Muscle of leg (tissue), 11 donors: ENCODE data around the gene DSTN. TPM values are rescaled to one million over a fixed set of nuclear protein-coding genes. Genes with fewer than 3 reads are reported as not detected.

Experiments
- DNase-seq: peaks from one replicate; pipeline ENCODE4 v3.0.0; 2013
- H3K27ac ChIP-seq: one replicate; pipeline ENCODE4 v1.5.1; 2013; ENCODE audit warnings: mild to moderate bottlenecking, low read length, control low read depth
- H3K27me3 ChIP-seq: one replicate; pipeline ENCODE4 v1.6.1; 2013; ENCODE audit warnings: low read length; ENCODE audit not compliant: control insufficient read depth, insufficient read depth
- H3K36me3 ChIP-seq: one replicate; pipeline ENCODE4 v1.6.1; 2013; ENCODE audit warnings: low read length; ENCODE audit not compliant: control insufficient read depth, insufficient read depth
- H3K4me1 ChIP-seq: one replicate; pipeline ENCODE4 v1.6.1; 2013; ENCODE audit warnings: low read length; ENCODE audit not compliant: control insufficient read depth, insufficient read depth
- H3K4me3 ChIP-seq: one replicate; pipeline ENCODE4 v1.5.1; 2013; ENCODE audit warnings: low read length, control low read depth
- H3K9me3 ChIP-seq: replicated peaks from 2 replicates; pipeline ENCODE4 v1.6.1; 2013; ENCODE audit warnings: low read depth, low read length; ENCODE audit not compliant: control insufficient read depth
- WGBS: methylation state at CpG from one replicate; pipeline ENCODE4 v1.1.5; 2013; ENCODE audit warnings: missing lambda C conversion rate; ENCODE audit not compliant: insufficient coverage; 5-methylcytosine and 5-hydroxymethylcytosine counted together
- polyA plus RNA-seq, 8 donors: library from polyadenylated mRNA; unstranded; fragments of 120-200 nt; gene quantifications; one replicate each; pipeline versions ENCODE4 v1.2.1 to v1.2.3, GENCODE V29; 2013; ENCODE audit warnings: inconsistent platforms in 1 of 8, low replicate concordance in 1 of 8; ENCODE audit not compliant: insufficient read length in 8 of 8, insufficient read depth in 1 of 8
- total RNA-seq: library from RNA; stranded (reverse); fragments of 120-200 nt; gene quantifications from one replicate; pipeline ENCODE4 v1.2.4, GENCODE V29; 2013

The DSTN gene
- total and polyA plus RNA-seq, 9 donors = 145 to 256 (median 243) TPM

DNA sequence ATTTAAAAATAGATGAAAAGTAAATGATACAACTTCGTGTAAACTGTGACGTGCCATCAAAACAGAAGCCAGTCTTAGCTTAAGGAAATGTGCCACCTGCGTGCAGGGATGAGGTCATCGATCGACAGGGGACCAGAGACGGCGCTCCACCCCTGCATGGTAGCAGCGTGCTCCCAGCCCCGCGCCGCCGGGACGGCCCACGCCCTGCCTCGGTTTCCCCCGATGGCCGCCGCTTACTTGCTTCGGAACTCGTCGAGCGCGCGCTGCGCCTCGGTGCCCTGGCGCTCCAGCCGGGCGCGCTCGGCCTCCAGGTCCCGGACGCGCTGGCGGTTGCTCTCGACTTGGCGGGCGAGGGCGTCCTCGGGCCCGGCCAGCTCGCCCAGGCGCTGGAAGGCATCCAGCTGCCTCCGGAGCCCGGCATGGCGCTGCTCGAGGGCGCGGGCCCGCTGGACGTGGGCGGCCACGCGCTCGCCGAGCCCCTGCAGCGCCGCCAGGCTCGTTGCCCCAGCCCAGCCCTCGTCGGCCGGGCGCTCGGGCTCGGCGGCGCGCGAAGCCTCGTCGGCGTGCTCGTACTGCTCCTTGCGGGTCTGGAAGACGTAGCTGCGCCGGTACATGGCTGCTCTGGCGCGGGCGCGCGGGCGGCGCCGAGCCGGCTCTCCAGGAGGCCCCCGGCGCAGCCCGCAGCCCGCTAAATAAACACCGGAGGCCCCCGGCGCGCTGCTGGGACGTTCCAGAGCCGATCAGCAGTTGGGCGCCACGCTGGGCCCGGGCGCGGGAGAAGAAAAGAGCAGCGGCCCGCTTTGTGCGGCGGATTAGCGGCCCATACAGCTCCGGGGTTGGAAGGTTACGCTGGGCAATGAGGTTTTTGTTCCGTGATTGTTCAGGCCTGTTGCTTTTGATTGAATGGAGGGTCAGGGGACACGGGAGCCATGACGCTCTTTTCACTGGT lies 38.9 kb upstream of the DSTN start, which contains the start of gene BFSP1:
BFSP1 (minus strand) TSS at position 664 of the 949 bp plus-strand sequence; CDS start at position 614, 50 bp downstream.
- peak within 1 kb of the TSS; percentile 55 for H3K4me3 ChIP-seq
- H3K9me3 ChIP-seq = no peaks in the 10 kb centered on the region
- no peaks in the 10 kb centered on the region for H3K27me3 ChIP-seq
- H3K4me1 ChIP-seq = peaks cover 7% of the 10 kb centered on the region
- H3K27ac ChIP-seq = peak within 1 kb of the TSS; percentile 65
- DNase-seq = peak; percentile 75
- under 1% methylated on average over 111 of the region's 111 CpGs for WGBS
- H3K36me3 ChIP-seq = no peaks in the 10 kb centered on the region

DNA sequence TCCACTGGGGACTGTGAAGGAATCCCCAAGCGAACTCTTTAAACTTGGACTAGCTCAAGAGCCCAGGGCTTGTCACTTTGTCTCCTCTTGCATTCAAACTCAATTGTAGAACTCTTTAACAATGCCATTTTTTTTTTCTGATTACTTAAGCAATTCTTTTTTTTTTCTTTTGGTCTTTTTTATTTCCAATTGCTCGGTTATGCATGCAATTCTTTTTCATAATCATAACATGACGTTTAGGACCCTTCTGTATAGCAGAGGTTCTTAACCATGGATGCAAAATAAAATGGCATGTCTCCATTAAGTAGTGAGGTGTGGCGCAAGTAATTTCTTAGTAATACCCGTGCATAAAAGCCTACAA lies 38.2 kb upstream of the DSTN start:
- no peaks in the 10 kb centered on the region for H3K9me3 ChIP-seq
- peak overlapping the region; percentile 65 for H3K27ac ChIP-seq
- H3K4me3 ChIP-seq = peak overlapping the region; percentile 55
- DNase-seq = no peak
- H3K36me3 ChIP-seq = no peaks in the 10 kb centered on the region
- H3K4me1 ChIP-seq = peaks cover 7% of the 10 kb centered on the region
- 60% methylated on average over 3 of the region's 5 CpGs for WGBS
- H3K27me3 ChIP-seq = no peaks in the 10 kb centered on the region

DNA sequence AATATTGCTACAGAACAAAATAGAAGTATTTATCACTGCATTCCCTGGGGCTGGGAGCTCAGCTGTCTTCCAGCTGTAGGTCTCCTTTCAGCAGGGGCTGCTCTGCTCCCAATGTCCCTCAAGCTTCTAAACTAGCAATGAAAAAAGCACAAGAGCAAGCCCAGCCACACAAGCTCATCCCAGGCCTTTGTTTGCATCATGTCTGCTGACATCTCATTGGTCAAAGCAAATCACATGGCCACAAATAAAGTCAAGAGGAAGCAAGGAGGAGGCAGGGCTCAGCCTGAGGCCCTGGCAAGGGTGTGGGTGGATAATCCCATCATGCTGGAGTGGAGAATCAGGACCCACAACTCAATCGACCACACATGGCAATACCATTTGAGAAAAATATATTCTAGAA lies 36.5 kb upstream of the DSTN start:
- no peak overlapping the region for H3K27ac ChIP-seq
- H3K36me3 ChIP-seq = no peaks in the 10 kb centered on the region
- WGBS = no CpG with 5 or more reads among the region's 1 CpG
- peaks cover 10% of the 10 kb centered on the region for H3K4me1 ChIP-seq
- H3K4me3 ChIP-seq = no peak overlapping the region
- no peaks in the 10 kb centered on the region for H3K9me3 ChIP-seq
- peak; percentile 84 for DNase-seq
- H3K27me3 ChIP-seq = no peaks in the 10 kb centered on the region

DNA sequence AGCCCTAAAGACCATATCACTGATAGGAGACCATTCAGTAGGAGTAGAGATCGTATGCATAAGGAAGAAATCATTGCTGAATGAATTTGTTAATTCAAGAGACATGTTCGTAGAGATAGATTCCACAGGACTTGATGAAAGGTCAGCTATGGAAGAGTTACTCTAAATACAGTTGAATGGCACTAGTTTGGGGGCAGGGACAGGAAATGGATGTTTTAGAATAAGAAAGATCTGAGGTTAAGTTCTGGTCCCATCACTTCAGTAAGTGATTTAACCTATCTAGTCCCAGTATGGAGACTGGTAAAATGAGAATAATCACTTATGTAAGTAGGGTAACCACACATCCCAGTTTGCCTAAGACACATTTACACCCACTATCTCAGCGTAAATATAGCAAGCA lies 35.8 kb upstream of the DSTN start:
- DNase-seq = no peak
- H3K4me3 ChIP-seq = no peak overlapping the region
- 83% methylated on average over 2 of the region's 3 CpGs for WGBS
- H3K4me1 ChIP-seq = peaks cover 10% of the 10 kb centered on the region
- H3K9me3 ChIP-seq = no peaks in the 10 kb centered on the region
- no peak overlapping the region for H3K27ac ChIP-seq
- no peaks in the 10 kb centered on the region for H3K36me3 ChIP-seq
- no peaks in the 10 kb centered on the region for H3K27me3 ChIP-seq

DNA sequence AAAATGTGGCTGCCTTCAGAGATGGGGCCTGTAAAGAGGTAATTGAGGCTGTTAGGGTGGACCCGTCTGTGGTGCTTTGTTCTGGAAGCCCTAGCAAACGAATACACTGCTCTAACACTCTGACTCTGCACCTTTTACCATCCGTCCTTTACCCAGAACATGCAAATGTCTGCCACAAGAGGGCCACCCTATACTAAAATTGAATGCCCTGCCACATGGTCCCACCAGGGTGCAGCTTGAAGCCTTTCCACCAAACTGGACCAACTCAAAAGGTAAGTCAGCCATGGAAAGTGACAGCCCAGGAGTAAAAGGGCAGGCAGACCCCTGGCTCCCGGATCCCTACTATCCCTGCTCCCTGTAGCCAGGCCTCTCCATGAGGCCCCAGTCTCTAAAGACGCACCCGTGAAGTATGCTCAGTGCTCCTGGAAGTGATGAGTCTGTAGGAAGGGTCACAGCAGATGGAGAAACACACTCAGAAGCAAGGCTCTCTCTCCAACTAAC lies 32.9 kb upstream of the DSTN start:
- no peaks in the 10 kb centered on the region for H3K9me3 ChIP-seq

DNA sequence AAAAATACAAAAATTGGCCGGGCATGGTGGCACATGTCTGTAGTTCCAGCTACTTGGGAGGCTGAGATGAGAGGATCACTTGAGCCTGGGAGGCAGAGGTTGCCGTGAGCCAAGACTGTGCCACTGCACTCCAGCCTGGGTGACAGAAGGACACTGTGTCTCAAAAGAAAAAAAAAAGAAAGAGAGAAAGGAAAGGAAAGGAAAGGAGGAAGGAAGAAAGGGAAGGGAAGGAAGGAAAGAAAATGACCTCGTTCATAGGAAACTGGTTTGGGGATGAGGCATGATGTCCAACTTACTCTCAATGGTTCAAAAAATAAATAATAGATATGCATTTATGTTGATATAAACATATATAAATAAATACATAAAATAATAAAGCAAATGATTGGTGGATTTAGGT lies 31.9 kb upstream of the DSTN start:
- no peaks in the 10 kb centered on the region for H3K36me3 ChIP-seq
- no peaks in the 10 kb centered on the region for H3K27me3 ChIP-seq
- H3K27ac ChIP-seq = no peak overlapping the region
- no peaks in the 10 kb centered on the region for H3K9me3 ChIP-seq
- no peak for DNase-seq
- no peak overlapping the region for H3K4me3 ChIP-seq
- WGBS = 87% methylated on average over 2 of the region's 3 CpGs
- H3K4me1 ChIP-seq = peaks cover 8% of the 10 kb centered on the region

More for the DNA sequence above, 32.9 kb upstream of the DSTN start:
- Histone ChIP-seq H3K4me1 (peaks cover 7% of the 10 kb centered on the region), H3K4me3 (no peak overlapping the region), H3K27me3 (no peaks in the 10 kb centered on the region), H3K27ac (no peak overlapping the region), H3K36me3 (no peaks in the 10 kb centered on the region)
- peak; percentile 83 for DNase-seq
- 0% methylated on average over 1 of the region's 6 CpGs for WGBS

DNA sequence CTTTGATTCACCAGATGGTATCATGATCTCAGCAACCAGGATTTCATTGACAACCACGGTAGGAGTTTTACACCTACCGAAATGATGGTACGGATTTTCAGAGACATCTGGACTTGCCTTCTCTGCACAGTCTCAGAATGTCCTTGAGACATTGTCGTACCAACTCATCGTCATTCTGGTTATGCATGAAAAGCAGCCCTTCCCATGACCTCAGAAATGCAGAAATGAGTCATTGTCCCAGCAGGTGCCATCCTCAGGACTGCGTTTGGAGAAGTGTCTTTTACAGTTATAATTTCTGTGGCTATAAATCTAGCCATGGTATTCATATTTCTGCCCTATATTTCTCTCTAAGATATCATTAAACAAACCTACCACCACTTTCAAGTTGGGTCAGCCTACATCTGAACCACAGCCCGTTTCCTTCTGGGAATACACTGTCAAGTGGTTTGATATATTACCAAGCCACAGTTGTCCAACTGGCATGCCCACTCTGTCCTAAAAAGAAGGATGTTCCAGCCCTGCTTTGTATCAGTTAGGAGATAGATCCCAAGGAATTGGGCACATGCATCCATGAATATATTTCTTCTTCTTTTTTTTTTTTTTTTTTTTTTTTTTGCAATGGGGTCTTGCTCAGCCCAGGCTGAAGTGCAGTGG lies 31.2 kb upstream of the DSTN start:
- 96% methylated on average over 3 of the region's 7 CpGs for WGBS
- Histone ChIP-seq H3K9me3 (no peaks in the 10 kb centered on the region), H3K4me3 (no peak overlapping the region), H3K4me1 (peaks cover 5% of the 10 kb centered on the region), H3K27me3 (no peaks in the 10 kb centered on the region), H3K36me3 (no peaks in the 10 kb centered on the region), H3K27ac (no peak overlapping the region)
- no peak for DNase-seq

DNA sequence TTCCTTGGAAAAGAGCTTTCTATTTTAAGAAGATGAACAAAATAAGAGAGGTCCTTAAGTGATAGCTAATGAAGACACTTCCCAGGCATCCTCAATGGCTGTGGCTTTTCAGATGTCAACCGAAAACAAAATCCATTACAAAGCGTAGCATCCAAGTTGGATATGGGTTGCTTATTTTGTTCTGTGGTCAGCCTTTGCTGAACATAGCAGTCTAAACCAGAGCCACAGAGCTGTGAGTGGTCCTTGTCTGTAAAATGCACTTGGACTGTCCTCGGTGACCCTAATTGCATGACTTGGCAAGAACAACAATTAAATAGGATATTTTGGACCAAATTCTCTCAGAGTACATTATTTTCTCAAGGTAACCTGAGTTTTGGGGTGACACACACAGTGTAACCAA lies 28.3 kb upstream of the DSTN start:
- DNase-seq = no peak
- Histone ChIP-seq H3K4me3 (no peak overlapping the region), H3K27ac (no peak overlapping the region), H3K27me3 (no peaks in the 10 kb centered on the region), H3K9me3 (no peaks in the 10 kb centered on the region), H3K4me1 (peaks cover 9% of the 10 kb centered on the region), H3K36me3 (no peaks in the 10 kb centered on the region)
- no CpG with 5 or more reads among the region's 3 CpGs for whole genome bisulfite sequencing

DNA sequence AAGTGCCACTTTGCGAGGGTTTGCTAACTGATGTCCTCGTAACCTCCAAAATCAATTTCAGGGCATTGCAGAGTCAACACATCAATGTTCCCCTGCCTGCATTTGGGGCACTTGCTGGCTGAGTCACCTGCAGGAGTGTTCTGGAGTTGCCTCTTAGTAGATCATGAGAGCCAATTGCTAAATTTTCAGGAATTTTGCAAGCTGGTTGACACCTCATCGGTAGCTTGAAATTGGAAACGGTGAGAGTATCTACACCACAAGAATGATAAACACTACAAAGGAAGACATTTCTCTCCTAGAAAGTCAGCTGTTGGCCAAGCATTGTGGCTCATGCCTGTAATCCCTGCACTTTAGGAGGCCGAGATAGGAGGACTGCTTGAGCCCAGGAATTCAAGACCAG lies 27.9 kb upstream of the DSTN start:
- no peak overlapping the region for H3K4me3 ChIP-seq
- peaks cover 9% of the 10 kb centered on the region for H3K4me1 ChIP-seq
- no peak overlapping the region for H3K27ac ChIP-seq
- H3K27me3 ChIP-seq = no peaks in the 10 kb centered on the region
- DNase-seq = no peak
- no peaks in the 10 kb centered on the region for H3K36me3 ChIP-seq
- 100% methylated on average over 2 of the region's 5 CpGs for WGBS
- no peaks in the 10 kb centered on the region for H3K9me3 ChIP-seq

DNA sequence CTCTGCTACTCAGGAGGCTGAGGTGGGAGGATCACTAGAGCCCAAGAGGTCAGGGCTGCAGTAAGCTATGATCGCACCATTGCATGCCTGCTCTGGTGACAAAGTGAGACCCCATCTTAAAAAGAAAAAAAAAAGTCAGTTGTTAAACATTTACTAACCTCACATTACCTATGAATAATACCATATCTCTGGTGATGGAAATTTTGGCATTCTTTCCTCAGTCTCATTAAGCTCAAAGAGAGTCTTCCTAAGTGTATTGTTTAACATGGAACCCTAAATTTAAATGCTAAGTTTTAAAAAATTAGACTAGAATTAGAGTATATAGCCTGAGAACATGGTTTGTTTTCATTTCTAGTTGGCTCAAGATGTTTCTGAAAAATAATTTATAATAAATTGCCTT lies 27.4 kb upstream of the DSTN start:
- DNase-seq = no peak
- Histone ChIP-seq H3K36me3 (no peaks in the 10 kb centered on the region), H3K4me3 (no peak overlapping the region), H3K4me1 (peaks cover 6% of the 10 kb centered on the region), H3K27me3 (no peaks in the 10 kb centered on the region), H3K9me3 (no peaks in the 10 kb centered on the region), H3K27ac (peak overlapping the region; percentile 84)
- WGBS = no CpG with 5 or more reads among the region's 1 CpG
